A549 (cell line): Measurements from ENCODE around the gene MSANTD1.

Source experiments
- CEBPB ChIP-seq, 2 experiments: fragments of >200 bp in 1 of 2; sonication (Bioruptor Twin) in 1 of 2; formaldehyde crosslinking in 1 of 2; IDR thresholded peaks; 2 replicates each; pipeline ENCODE4 v1.6.1; 2012 to 2016
- HOXA7 ChIP-seq: fragments of 250-450 bp; sonication (Bioruptor Pico); IDR thresholded peaks from 2 replicates; pipeline ENCODE4 v1.5.0; 2020; ENCODE audit warnings: mild to moderate bottlenecking, moderate library complexity
- KDM5A ChIP-seq: fragments of 200-600 bp; sonication (generic); IDR thresholded peaks from 2 replicates; pipeline ENCODE4 v1.6.1; 2016; ENCODE audit warnings: antibody characterized with exemption, mild to moderate bottlenecking
- MAZ ChIP-seq: fragments of 150-350 bp; IDR thresholded peaks from 2 replicates; pipeline ENCODE4 v1.6.1; 2014; ENCODE audit warnings: antibody characterized with exemption, low read depth, low read length, borderline replicate concordance
- POLR2A ChIP-seq: IDR thresholded peaks from 2 replicates; pipeline ENCODE4 v1.6.1; 2012; ENCODE audit warnings: mild to moderate bottlenecking, low read length
- RAD21 ChIP-seq, 2 experiments: fragments of >200 bp in 1 of 2; sonication (Bioruptor Twin) in 1 of 2; formaldehyde crosslinking in 1 of 2; IDR thresholded peaks in 1 of 2; conservative IDR thresholded peaks in 1 of 2; 2 replicates in 1 of 2; 3 replicates in 1 of 2; pipeline ENCODE4 v1.6.1; 2012 to 2018; ENCODE audit warnings: inconsistent platforms in 1 of 2
- RCOR1 ChIP-seq: fragments of 150-350 bp; IDR thresholded peaks from 2 replicates; pipeline ENCODE4 v1.6.1; 2014; ENCODE audit warnings: antibody characterized with exemption, low read length, low read depth
- SMC3 ChIP-seq: fragments of >200 bp; sonication (Bioruptor Twin); formaldehyde crosslinking; IDR thresholded peaks from 3 replicates; pipeline ENCODE4 v1.6.1; 2018; ENCODE audit warnings: inconsistent platforms
- ZFP36 ChIP-seq: fragments of 450-650 bp; IDR thresholded peaks from 2 replicates; pipeline ENCODE4 v1.6.1; 2014; ENCODE audit warnings: borderline replicate concordance; ENCODE audit not compliant: partially characterized antibody
- ZSCAN20 ChIP-seq: fragments of 250-450 bp; sonication (Bioruptor Pico); IDR thresholded peaks from 2 replicates; pipeline ENCODE4 v1.8.0; 2022; ENCODE audit warnings: mild to moderate bottlenecking, moderate library complexity
- TF ChIP-seq, protein P1 (sequence below): fragments of >200 bp; sonication (Bioruptor Twin); formaldehyde crosslinking; IDR thresholded peaks from 3 replicates; pipeline ENCODE4 v1.5.1; 2016
- TF ChIP-seq, protein P2 (sequence below): fragments of 450-650 bp; IDR thresholded peaks from 2 replicates; pipeline ENCODE4 v1.6.1; 2014; ENCODE audit warnings: antibody characterized with exemption
- TF ChIP-seq, protein P3 (sequence below): fragments of 200-600 bp; sonication (generic); IDR thresholded peaks from 2 replicates; pipeline ENCODE4 v1.6.1; 2016; ENCODE audit warnings: antibody characterized with exemption, mild to moderate bottlenecking, moderate library complexity

DNA sequence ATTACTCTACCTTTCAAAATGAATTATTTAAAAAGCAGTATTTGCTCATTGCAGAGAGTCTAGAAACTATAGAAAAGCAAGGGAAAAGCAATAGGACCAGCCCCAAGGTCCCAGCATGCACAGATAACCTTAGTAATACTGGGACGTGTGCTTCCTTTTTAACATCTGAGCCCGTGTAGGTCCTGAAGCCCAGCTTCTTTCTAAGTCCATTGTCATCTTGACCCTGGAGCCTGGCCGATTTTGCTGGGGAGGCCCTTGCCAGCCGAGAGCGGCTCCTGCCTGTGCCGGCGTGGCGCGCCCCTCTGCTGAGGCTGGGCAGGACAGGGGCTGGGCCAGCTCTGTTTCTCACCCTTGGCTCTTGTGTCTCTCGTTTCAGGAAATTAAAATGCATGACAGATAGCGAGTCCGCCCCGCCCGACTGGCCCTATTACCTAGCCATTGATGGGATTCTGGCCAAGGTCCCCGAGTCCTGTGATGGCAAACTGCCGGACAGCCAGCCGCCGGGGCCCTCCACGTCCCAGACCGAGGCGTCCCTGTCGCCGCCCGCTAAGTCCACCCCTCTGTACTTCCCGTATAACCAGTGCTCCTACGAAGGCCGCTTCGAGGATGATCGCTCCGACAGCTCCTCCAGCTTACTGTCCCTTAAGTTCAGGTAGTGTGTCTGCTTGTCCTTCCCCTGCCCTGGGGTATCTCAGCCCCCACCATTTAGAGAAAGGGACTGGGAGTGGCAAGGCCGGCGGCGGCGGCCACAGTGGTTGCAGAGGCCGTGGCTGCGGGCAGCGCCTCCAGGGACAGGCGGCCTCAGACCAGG is 4.1 kb downstream of the MSANTD1 start:
- TF ChIP-seq SMC3 = no peak
- TF ChIP-seq, protein P1, sequence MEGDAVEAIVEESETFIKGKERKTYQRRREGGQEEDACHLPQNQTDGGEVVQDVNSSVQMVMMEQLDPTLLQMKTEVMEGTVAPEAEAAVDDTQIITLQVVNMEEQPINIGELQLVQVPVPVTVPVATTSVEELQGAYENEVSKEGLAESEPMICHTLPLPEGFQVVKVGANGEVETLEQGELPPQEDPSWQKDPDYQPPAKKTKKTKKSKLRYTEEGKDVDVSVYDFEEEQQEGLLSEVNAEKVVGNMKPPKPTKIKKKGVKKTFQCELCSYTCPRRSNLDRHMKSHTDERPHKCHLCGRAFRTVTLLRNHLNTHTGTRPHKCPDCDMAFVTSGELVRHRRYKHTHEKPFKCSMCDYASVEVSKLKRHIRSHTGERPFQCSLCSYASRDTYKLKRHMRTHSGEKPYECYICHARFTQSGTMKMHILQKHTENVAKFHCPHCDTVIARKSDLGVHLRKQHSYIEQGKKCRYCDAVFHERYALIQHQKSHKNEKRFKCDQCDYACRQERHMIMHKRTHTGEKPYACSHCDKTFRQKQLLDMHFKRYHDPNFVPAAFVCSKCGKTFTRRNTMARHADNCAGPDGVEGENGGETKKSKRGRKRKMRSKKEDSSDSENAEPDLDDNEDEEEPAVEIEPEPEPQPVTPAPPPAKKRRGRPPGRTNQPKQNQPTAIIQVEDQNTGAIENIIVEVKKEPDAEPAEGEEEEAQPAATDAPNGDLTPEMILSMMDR = no peak
- TF ChIP-seq MAZ = no peak
- no peak for TF ChIP-seq HOXA7
- TF ChIP-seq POLR2A = no peak
- no peak for TF ChIP-seq RAD21 (conservative IDR thresholded peaks at IDR 0.05 in 1 of 2, IDR thresholded peaks at IDR 0.05 in 1 of 2)
- TF ChIP-seq RCOR1 = no peak
- TF ChIP-seq ZFP36 = no peak
- TF ChIP-seq, protein P2, sequence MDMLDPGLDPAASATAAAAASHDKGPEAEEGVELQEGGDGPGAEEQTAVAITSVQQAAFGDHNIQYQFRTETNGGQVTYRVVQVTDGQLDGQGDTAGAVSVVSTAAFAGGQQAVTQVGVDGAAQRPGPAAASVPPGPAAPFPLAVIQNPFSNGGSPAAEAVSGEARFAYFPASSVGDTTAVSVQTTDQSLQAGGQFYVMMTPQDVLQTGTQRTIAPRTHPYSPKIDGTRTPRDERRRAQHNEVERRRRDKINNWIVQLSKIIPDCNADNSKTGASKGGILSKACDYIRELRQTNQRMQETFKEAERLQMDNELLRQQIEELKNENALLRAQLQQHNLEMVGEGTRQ = no peak
- TF ChIP-seq KDM5A = no peak
- no peak for TF ChIP-seq CEBPB (IDR thresholded peaks at IDR 0.05)
- TF ChIP-seq ZSCAN20 (CRISPR knock-in tag) = no peak
- TF ChIP-seq, protein P3, sequence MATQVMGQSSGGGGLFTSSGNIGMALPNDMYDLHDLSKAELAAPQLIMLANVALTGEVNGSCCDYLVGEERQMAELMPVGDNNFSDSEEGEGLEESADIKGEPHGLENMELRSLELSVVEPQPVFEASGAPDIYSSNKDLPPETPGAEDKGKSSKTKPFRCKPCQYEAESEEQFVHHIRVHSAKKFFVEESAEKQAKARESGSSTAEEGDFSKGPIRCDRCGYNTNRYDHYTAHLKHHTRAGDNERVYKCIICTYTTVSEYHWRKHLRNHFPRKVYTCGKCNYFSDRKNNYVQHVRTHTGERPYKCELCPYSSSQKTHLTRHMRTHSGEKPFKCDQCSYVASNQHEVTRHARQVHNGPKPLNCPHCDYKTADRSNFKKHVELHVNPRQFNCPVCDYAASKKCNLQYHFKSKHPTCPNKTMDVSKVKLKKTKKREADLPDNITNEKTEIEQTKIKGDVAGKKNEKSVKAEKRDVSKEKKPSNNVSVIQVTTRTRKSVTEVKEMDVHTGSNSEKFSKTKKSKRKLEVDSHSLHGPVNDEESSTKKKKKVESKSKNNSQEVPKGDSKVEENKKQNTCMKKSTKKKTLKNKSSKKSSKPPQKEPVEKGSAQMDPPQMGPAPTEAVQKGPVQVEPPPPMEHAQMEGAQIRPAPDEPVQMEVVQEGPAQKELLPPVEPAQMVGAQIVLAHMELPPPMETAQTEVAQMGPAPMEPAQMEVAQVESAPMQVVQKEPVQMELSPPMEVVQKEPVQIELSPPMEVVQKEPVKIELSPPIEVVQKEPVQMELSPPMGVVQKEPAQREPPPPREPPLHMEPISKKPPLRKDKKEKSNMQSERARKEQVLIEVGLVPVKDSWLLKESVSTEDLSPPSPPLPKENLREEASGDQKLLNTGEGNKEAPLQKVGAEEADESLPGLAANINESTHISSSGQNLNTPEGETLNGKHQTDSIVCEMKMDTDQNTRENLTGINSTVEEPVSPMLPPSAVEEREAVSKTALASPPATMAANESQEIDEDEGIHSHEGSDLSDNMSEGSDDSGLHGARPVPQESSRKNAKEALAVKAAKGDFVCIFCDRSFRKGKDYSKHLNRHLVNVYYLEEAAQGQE = no peak
